ENCODE measurements around the gene AMIGO1.

The AMIGO1 gene

GRCh38 chr1:109501644-109502363, 7.7 kb downstream of the AMIGO1 start:
- no peak for DNase-seq

GRCh38 chr1:109500941-109501381, 8.6 kb downstream of the AMIGO1 start:
- no peak for DNase-seq

GRCh38 chr1:109499661-109500536, 9.6 kb downstream of the AMIGO1 start:
- no peak for DNase-seq

GRCh38 chr1:109499081-109499480, 10.4 kb downstream of the AMIGO1 start:
- no peak for DNase-seq

- peak; percentile 39 for DNase-seq
Measured at GRCh38 chr1:109498161-109498801, 11.2 kb downstream of the AMIGO1 start.

GRCh38 chr1:109497449-109498160, 11.9 kb downstream of the AMIGO1 start:
- no peak for DNase-seq

GRCh38 chr1:109495738-109496137, 13.8 kb downstream of the AMIGO1 start:
- DNase-seq: no peak

- peak; percentile 66 for DNase-seq
Measured at GRCh38 chr1:109493805-109494539, 15.6 kb downstream of the AMIGO1 start, which contains the start of gene CYB561D1. Gene CYB561D1 (plus strand): TSS chr1:109494094. CDS start chr1:109494140, 46 bp downstream.

GRCh38 chr1:109493227-109493626, 16.3 kb downstream of the AMIGO1 start:
- no peak for DNase-seq

- no peak for DNase-seq
Measured at GRCh38 chr1:109492779-109493178, 16.7 kb downstream of the AMIGO1 start.

- DNase-seq: no peak
Measured at GRCh38 chr1:109491372-109491771, 18.2 kb downstream of the AMIGO1 start.

GRCh38 chr1:109490934-109491302, 18.6 kb downstream of the AMIGO1 start:
- DNase-seq: no peak

GRCh38 chr1:109490029-109490933, 19.2 kb downstream of the AMIGO1 start:
- DNase-seq: no peak

- DNase-seq: no peak
Measured at GRCh38 chr1:109488696-109489095, 20.8 kb downstream of the AMIGO1 start.

- DNase-seq: no peak
Measured at GRCh38 chr1:109488201-109488600, 21.3 kb downstream of the AMIGO1 start.

GRCh38 chr1:109487261-109487660, 22.3 kb downstream of the AMIGO1 start:
- no peak for DNase-seq

- DNase-seq: no peak
Measured at GRCh38 chr1:109485001-109485400, 24.5 kb downstream of the AMIGO1 start.

- DNase-seq: no peak
Measured at GRCh38 chr1:109484519-109484975, 25.0 kb downstream of the AMIGO1 start.

- peak; percentile 90 for DNase-seq
Measured at GRCh38 chr1:109483672-109484518, 25.6 kb downstream of the AMIGO1 start, which contains the start of gene ATXN7L2. Gene ATXN7L2 (plus strand): TSS chr1:109483905. CDS start chr1:109483954, 49 bp downstream.
